Astrocyte of the spinal cord (primary cell): ENCODE results near the gene MSL1.

Source experiments
- DNase-seq: peaks from one replicate; pipeline ENCODE4 v3.0.0; 2011; ENCODE audit warnings: low read depth, low spot score
- H3K4me3 ChIP-seq: 2 replicates; pipeline ENCODE4 v1.5.1; 2011; ENCODE audit warnings: low read depth, mild to moderate bottlenecking, low read length, moderate library complexity
- CTCF ChIP-seq: IDR thresholded peaks from 2 replicates; pipeline ENCODE4 v1.5.1; 2012; ENCODE audit warnings: low read depth, mild to moderate bottlenecking, low read length, inconsistent platforms
- in situ Hi-C: cut with HindIII; loops from 2 replicates; pipeline ENCODE4 v1.10.0; 2017; ENCODE audit warnings: low sequenced_read_pairs

MSL1 gene

GRCh38 chr17:40111221-40112128, 10.3 kb upstream of the MSL1 start:
- H3K4me3 ChIP-seq: no peak overlapping the region
- peak; percentile 85 for TF ChIP-seq CTCF
- DNase-seq: peak; percentile 91
- in situ Hi-C loops: no loop called here

- TF ChIP-seq CTCF: no peak
- in situ Hi-C loops: no loop called here
- H3K4me3 ChIP-seq: no peak overlapping the region
- DNase-seq: no peak
These were observed 9.5 kb upstream of the MSL1 start for GRCh38 chr17:40112191-40112711.

GRCh38 chr17:40112718-40113109, 9.1 kb upstream of the MSL1 start:
- in situ Hi-C loops: no loop called here
- no peak for DNase-seq
- TF ChIP-seq CTCF: no peak
- H3K4me3 ChIP-seq: no peak overlapping the region

- DNase-seq: peak; percentile 94
- TF ChIP-seq CTCF: peak; percentile 91
- in situ Hi-C loops: no loop called here
- H3K4me3 ChIP-seq: peak overlapping the region; percentile 31
These were observed 8.5 kb upstream of the MSL1 start for GRCh38 chr17:40113110-40113906.

- in situ Hi-C loops: no loop called here
- DNase-seq: no peak
- H3K4me3 ChIP-seq: no peak overlapping the region
- no peak for TF ChIP-seq CTCF
These were observed 7.9 kb upstream of the MSL1 start for GRCh38 chr17:40113907-40114245.

GRCh38 chr17:40115101-40115436, 6.7 kb upstream of the MSL1 start:
- H3K4me3 ChIP-seq: no peak overlapping the region
- in situ Hi-C loops: no loop called here
- no peak for TF ChIP-seq CTCF
- no peak for DNase-seq
